RWPE2 (cell line): ENCODE results near the gene HS3ST2.

ENCODE experiments used
- ATAC-seq: fragments of 200-7000 bp; cut with Tn5 transposase; 3 replicates; pipeline ENCODE4 v1.9.1; 2021; ENCODE audit warnings: low read depth
- DNase-seq: peaks from one replicate; pipeline ENCODE4 v3.0.0-alpha.2; 2020; ENCODE audit warnings: low spot score
- H3K27ac ChIP-seq: fragments of 450-650 bp; 2 replicates; pipeline ENCODE4 v1.5.1; 2017; ENCODE audit warnings: mild to moderate bottlenecking; ENCODE audit not compliant: poor library complexity, severe bottlenecking
- H3K27me3 ChIP-seq: fragments of 250-450 bp; sonication (Bioruptor Pico); 2 replicates; pipeline ENCODE4 v1.5.1; 2021; ENCODE audit warnings: mild to moderate bottlenecking, moderate library complexity; ENCODE audit not compliant: insufficient read depth, poor library complexity, severe bottlenecking
- H3K36me3 ChIP-seq: fragments of 250-450 bp; sonication (Bioruptor Pico); 2 replicates; pipeline ENCODE4 v1.5.1; 2020; ENCODE audit warnings: low read depth, mild to moderate bottlenecking, moderate library complexity
- H3K4me1 ChIP-seq: fragments of 250-450 bp; sonication (Bioruptor Pico); 2 replicates; pipeline ENCODE4 v1.5.1; 2021; ENCODE audit warnings: mild to moderate bottlenecking, moderate library complexity; ENCODE audit not compliant: insufficient read depth, poor library complexity, severe bottlenecking
- H3K4me3 ChIP-seq: fragments of 250-450 bp; sonication (Bioruptor Pico); 2 replicates; pipeline ENCODE4 v1.5.1; 2021; ENCODE audit warnings: mild to moderate bottlenecking, moderate library complexity; ENCODE audit not compliant: severe bottlenecking
- H3K9me3 ChIP-seq: fragments of 250-450 bp; sonication (Bioruptor Pico); 2 replicates; pipeline ENCODE4 v1.5.1; 2021; ENCODE audit warnings: mild to moderate bottlenecking, moderate library complexity; ENCODE audit not compliant: severe bottlenecking
- CTCF ChIP-seq: fragments of 450-650 bp; IDR thresholded peaks from one replicate; pipeline ENCODE4 v1.5.1; 2017; ENCODE audit warnings: mild to moderate bottlenecking, moderate library complexity; ENCODE audit not compliant: poor library complexity, severe bottlenecking

HS3ST2 gene

GRCh38 chr16:22806811-22807210 is 7.2 kb upstream of the HS3ST2 start:
- Histone ChIP-seq H3K9me3 (no peaks in the 10 kb centered on the region), H3K27ac (no peak overlapping the region), H3K36me3 (no peaks in the 10 kb centered on the region), H3K4me1 (no peaks in the 10 kb centered on the region), H3K4me3 (no peak overlapping the region), H3K27me3 (no peaks in the 10 kb centered on the region)
- no peak for ATAC-seq
- DNase-seq = no peak
- no peak for TF ChIP-seq CTCF

- no peaks in the 10 kb centered on the region for H3K4me1 ChIP-seq
- no peaks in the 10 kb centered on the region for H3K36me3 ChIP-seq
- ATAC-seq (no peak), DNase-seq (no peak)
- no peak overlapping the region for H3K27ac ChIP-seq
- no peaks in the 10 kb centered on the region for H3K27me3 ChIP-seq
- H3K9me3 ChIP-seq = no peaks in the 10 kb centered on the region
- no peak overlapping the region for H3K4me3 ChIP-seq
- no peak for TF ChIP-seq CTCF
Observed at GRCh38 chr16:22810226-22810625, 3.7 kb upstream of the HS3ST2 start.

- H3K27me3 ChIP-seq = no peaks in the 10 kb centered on the region
- peak; percentile 85 for DNase-seq
- TF ChIP-seq CTCF = peak; percentile 87
- H3K4me3 ChIP-seq = peak overlapping the region; percentile 35
- peaks cover 3% of the 10 kb centered on the region for H3K4me1 ChIP-seq
- no peaks in the 10 kb centered on the region for H3K36me3 ChIP-seq
- ATAC-seq = peak; percentile 59
- peak overlapping the region; percentile 22 for H3K27ac ChIP-seq
- no peaks in the 10 kb centered on the region for H3K9me3 ChIP-seq
Observed at GRCh38 chr16:22813223-22813947, 577 bp upstream of the HS3ST2 start.

DNA sequence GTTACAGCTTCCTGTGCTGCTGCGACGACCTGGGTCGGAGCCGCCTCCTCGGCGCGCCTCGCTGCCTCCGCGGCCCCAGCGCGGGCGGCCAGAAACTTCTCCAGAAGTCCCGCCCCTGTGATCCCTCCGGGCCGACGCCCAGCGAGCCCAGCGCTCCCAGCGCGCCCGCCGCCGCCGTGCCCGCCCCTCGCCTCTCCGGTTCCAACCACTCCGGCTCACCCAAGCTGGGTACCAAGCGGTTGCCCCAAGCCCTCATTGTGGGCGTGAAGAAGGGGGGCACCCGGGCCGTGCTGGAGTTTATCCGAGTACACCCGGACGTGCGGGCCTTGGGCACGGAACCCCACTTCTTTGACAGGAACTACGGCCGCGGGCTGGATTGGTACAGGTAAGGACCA is 746 bp downstream of the HS3ST2 start:
- no peak for DNase-seq
- H3K4me3 ChIP-seq = peak overlapping the region; percentile 35
- no peak for TF ChIP-seq CTCF

GRCh38 chr16:22815863-22816262 is 1.9 kb downstream of the HS3ST2 start:
- Histone ChIP-seq H3K27ac (no peak overlapping the region), H3K4me1 (peaks cover 3% of the 10 kb centered on the region), H3K36me3 (no peaks in the 10 kb centered on the region), H3K4me3 (no peak overlapping the region), H3K27me3 (no peaks in the 10 kb centered on the region), H3K9me3 (no peaks in the 10 kb centered on the region)
- ATAC-seq = no peak
- no peak for TF ChIP-seq CTCF
- DNase-seq = no peak

More for the DNA sequence above, 746 bp downstream of the HS3ST2 start:
- Histone ChIP-seq H3K27me3 (no peaks in the 10 kb centered on the region), H3K9me3 (no peaks in the 10 kb centered on the region), H3K27ac (peak overlapping the region; percentile 22), H3K36me3 (no peaks in the 10 kb centered on the region), H3K4me1 (peaks cover 3% of the 10 kb centered on the region)
- peak; percentile 45 for ATAC-seq
